HG03135 (cell line): ENCODE data around the gene ACOXL.
"Not testable (repeated sequence)": the region's sequence is repeated elsewhere in the genome, so short reads cannot be mapped to it uniquely, and the experiment has no call there.

Experiments used
- ATAC-seq: cut with Tn5 transposase; IDR thresholded peaks from one replicate; pipeline ENCODE4 v1.9.1; 2021; ENCODE audit warnings: mild to moderate bottlenecking, moderate library complexity; ENCODE audit not compliant: unreplicated experiment

ACOXL gene

DNA sequence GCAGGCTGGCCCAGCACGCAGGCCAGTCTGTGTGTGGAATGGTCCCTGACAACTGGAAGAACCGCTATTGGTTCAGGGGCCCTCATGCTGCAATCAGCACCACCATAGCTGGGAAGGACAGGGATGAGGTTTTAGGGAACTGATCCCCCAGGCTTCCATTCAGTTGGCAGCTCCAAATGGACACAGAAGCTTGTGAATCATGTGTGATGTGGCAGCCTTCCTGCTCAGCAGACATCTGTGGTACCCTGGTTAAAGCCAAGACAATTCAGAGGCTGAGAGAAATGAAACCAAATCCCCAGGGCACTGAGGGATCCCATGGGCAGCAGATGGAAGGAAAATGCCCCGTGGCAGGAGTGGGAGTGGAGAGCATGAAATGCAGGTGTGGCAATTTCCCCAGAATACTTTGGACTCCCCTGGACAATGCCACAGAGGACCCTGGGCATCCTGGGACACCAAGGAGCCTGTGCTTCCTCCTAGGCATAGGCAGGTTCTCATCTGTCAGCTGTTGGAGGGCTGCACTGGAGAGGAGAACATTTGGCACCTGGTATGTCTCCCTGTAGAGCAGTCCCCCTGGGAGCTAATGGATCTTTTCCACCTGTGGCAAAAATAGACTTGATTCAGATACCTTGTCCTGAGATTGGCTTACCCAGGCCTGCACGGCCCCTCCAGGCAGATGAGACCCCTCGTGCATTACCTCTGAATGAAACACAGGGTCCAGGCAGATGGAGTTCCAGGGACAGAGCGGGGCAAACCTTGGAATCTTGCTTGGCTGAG, 226.2 kb downstream of the ACOXL start:
- ATAC-seq: no peak

DNA sequence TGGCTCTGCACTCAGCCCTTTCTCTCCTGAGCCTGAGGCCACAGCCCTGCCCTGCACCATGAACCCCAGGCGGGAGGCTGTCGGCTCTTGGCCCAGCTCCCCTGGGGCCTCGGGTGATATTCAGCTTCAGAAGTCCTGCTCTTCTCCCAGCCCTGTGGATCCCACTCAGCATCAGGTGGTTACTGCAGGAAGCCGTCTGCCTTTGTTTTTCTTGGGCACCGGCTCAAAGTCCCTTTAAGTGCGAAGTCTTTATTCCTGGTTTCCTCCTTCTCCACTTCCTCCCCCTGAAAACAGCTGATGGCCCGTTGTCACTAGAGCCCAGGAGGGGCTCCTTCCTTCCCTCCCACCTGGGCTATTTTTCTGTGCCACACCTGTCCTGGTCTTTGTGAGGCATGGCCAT, 226.8 kb downstream of the ACOXL start:
- ATAC-seq: no peak

DNA sequence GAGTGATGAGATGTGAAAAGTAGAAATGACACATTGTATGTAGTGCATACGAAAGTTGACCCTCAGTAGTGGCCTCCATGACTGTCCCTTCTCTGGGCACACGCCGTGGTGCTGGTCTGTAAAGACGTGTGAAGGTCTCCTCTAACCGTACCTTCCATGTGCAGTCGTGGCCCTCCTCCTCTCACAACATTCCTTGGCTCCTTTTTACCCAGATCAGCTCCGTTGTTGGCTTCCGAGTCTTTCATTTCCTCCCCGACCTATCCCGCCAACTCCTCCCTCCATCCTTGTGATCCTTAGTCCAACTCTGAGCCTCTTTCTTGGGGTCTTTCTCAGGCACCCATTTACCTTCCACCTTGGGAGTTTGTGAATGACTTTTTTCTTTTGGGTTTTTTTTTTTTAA, 227.9 kb downstream of the ACOXL start:
- ATAC-seq: no peak

DNA sequence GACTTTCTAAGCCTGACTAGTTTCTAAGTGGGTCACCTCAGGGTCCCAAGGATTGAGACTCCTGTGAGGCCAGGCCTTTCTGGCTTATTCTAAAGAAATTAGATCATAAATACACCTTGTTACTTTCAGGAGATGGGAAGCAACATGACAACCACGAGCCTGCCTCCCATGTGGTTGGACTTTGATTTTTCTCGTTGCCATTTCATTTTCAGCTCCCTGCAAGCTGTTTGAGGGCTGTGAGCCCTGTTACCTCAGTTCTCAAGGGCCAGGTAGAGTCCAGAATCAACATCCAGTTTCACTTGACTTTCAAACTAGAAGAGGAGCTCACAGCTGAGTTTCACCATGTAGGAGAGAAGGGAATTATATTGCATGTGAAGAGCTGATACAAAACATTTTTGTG, 228.6 kb downstream of the ACOXL start:
- ATAC-seq: no peak

DNA sequence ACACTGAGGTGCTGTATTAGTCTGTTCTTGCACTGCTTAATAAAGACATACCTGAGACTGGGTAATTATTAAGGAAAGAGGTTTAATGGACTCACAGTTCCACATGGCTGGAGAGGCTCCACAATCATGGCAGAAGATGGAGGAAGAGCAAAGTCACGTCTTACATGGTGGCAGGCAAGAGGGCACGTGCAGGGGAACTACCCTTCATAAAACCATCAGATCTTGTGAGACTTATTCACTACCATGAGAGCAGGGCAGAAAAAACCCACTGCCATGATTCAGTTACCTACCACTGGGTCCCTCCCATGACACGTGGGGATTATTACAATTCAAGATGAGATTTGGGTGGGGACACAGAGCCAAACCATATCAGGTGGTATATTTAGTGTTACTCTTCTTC, 229.3 kb downstream of the ACOXL start:
- not testable (repeated sequence) for ATAC-seq

DNA sequence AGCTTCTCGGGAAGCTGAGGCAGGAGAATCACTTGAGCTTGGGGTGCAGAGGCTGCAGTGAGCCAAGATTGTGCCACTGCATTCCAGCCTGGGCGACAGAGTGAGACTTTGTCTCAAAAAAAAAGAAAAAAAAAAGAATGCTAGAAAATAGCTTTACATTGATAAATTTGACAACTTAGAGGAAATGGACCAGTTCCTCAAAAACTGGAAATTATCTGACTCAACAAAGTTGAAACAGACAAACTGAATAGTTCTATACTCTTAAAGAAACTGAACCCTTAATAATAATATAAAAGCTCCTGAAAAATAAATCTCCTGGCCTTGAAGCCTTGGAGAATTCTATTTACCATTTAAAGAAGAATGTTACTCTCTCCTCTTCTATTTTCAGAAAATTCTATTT, 237.3 kb downstream of the ACOXL start:
- no peak for ATAC-seq

DNA sequence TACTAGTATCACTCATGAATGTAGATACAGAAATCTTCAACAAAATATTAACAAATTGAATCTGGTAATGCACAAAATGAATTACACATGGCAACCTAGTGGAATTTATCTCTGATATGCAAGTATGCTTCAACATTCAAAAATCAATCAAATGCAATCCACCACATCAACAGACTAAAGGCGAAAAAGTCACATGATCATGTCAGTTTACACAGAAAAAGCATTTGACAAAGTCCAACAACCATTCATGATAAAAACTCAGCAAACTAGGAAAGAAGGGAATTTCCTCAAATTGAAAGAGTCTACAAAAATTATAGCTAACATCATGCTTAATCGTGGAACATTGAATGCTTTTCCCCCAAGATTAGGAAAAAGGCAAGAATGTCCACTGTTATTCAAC, 237.8 kb downstream of the ACOXL start:
- no peak for ATAC-seq

DNA sequence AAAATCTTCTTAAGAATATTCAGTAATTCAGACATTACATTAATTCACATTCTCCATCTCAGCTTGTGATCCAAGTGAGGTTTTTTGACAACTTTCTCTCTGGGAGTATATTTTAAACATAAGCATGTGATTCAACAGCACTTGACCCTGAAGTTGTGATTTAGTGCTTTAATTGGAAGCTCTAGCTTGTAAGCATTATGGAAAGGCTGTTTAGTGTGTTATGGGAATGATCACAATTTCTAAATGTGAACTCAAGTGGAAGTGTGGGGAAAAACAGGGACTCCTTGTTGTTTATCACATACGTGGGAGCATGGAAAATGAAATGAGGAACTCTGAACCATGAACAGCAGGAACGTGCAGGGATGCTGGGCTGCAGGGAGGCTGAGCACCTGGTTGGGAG, 239.4 kb downstream of the ACOXL start:
- no peak for ATAC-seq

DNA sequence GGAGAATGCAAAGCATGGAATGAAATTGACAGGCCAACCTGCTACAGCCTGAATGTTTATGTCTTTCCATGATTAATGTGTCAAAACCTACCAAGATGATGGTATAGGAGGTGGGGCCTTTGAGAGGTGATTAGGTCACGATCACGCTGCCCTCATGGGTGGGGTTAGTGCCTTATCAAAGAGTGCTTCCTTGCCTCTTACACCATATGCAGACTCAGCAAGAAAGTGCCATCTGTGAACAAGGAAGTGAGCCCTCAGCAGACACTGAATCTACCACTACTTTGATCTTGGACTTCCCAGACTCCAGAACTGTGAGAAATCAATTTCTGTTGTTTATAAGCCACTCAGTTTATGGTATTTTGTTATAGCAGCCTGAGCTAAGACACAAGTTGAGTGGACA, 240.9 kb downstream of the ACOXL start:
- ATAC-seq: no peak

DNA sequence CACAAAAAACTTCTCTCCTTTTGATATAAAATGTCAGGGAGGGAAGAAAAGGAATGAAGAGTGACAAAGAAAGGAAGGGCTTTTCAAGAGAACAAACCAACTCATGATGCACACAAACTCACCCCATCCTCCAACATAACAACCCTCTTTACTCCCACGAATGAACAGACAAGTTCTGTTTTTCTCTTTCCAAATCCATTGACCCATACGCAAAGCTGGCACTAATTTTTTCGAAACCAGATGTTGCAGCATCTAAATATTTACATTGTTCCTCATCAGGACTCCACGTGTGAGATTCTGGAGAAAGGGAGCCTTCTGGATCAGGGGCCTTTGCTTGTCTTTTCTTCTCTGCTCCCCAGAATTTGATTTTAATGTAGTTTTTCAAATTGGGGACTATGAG, 245.0 kb downstream of the ACOXL start:
- no peak for ATAC-seq

DNA sequence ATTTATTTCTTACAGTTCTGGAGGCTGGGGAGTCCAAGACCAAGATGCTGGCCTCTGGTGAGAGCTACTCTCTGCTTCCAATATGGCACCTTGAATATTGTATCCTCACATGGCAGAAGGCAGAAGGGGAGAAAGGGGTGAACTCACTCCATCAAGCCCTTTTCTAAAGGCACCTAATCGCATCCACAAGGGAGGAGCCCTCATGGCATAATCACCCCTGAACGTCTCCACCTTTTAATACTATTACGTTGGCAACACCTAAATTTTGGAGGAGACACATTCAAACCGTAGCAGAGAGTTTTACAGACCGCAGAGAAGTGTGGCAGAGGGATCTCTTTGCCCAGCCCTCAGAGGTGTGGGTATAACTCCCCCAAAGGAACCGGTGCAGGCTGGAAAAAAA, 245.8 kb downstream of the ACOXL start:
- no peak for ATAC-seq

DNA sequence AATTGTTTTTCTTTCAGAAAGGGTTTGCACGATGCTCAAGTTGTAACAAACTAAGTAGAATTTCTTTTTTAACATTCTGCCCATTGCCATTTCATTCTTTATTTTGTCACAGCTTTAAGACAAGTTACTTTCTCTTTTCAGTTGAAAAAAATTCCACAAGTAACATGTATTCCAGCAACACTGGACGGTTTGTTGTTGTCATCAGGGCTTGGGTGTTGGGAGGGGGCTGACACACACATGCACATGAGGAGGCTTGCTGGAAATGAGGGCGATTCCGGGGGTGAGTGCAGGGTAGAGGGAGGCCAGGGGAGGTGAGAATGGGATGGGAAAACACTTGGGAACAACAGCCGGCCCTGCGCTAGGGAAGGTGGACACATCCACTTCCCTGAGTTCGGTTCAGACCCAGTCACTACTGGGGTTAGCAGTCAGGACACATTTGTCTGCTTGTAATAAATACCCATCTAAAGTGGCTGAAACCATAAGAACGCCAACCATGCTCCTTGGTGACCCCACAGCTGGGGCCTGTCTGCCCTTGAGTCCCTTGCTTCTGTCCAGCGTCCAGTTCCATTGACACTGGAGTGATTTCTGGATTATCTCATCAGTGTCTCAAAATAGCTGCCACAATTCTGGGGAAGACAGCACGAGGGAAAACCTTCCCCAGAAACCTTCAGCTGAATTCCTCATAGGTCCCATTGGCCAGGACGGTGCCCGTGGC, 246.5 kb downstream of the ACOXL start:
- ATAC-seq: no peak

DNA sequence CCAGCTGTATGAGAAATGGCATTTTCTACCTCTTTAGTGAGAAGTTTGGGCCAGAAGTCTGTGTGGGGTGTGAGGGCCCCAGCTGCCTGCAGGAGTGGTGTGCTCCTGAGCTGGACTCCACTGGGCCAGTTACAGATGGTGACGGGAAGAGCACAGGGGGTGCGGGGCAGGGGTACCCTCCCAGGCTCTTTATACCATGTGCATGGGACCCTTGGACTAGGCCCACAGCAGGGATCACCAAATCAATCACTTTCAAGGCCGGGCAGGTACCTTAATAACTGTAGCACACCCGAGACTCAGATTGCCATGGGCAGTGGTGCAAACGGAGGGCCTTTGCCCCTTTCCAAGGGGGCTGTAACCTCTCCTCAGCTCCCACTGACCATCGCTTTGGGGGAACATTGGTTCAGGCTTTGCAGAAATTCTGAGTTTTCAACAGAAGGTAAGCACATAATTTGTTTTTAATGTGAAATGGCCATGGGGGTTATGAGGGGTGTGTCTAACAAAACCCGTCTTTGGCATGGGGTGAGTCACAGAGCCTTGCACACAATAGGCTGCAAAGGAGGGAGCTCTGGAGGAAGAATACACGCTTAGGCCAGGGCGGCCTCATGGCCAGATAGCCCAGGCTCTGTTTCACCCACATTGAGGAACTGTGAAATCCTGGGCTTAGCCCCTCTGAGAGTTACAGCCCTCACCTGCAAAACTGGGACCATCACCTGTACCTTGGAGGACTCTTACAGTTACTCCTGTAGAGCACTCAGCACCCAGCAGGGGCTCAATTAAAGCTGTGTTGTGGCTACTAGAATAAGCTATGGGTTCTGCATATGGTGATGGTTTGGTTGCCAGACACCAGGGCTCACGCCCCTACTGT, 247.3 kb downstream of the ACOXL start:
- no peak for ATAC-seq

DNA sequence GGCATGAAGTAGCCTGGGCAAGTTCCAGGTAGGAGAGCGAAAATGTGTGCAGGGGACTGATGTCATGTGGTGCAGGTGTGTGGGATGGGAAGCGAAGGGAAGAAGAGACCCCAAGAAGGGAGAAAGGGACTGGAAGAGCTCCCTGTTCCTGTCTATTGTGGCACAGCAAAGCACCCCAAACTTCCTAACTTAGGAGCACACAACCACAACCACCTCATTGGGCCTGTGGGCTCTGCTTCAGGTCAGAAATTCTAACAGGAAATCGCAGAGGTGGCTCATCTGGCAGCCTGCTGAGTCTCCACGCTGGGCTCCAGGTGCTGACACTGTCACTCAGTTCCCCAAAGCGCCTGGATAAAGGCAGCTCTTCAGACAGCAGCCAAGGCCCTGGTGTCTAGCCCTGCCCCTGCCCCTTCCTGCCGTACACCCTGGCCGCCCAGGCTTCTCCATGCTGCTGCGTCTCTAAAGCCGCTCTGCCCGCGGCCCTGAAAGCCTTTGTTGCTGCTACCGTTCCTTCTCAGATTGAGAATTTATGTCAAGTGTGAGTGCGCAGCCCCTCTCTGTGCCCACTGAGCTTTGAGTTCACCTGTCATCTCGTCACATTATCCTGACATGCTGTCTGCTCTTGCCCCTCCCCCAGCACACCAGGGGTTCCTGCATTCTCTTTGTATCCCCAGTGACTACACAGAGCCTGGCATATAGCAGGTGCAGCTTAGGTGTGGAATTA, 248.1 kb downstream of the ACOXL start:
- ATAC-seq: no peak

DNA sequence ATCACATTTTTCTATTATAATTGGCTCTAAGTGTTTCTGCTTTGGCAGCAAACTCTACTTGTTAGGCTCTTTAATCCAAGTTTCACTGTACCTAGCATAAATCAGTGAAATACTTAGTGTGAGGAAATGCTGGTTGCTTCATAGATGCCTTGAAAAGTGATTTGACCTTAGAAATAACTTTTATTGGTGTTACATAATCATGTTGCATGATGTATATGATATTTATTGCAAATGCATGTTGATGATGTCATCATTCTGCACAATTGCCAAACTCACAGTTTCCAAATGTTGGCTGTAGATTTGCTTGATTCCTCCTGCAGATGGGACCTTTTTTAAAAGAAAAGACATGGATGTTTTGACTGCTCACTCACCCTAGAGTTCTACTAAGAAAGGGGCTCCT, 250.8 kb downstream of the ACOXL start:
- ATAC-seq: no peak

DNA sequence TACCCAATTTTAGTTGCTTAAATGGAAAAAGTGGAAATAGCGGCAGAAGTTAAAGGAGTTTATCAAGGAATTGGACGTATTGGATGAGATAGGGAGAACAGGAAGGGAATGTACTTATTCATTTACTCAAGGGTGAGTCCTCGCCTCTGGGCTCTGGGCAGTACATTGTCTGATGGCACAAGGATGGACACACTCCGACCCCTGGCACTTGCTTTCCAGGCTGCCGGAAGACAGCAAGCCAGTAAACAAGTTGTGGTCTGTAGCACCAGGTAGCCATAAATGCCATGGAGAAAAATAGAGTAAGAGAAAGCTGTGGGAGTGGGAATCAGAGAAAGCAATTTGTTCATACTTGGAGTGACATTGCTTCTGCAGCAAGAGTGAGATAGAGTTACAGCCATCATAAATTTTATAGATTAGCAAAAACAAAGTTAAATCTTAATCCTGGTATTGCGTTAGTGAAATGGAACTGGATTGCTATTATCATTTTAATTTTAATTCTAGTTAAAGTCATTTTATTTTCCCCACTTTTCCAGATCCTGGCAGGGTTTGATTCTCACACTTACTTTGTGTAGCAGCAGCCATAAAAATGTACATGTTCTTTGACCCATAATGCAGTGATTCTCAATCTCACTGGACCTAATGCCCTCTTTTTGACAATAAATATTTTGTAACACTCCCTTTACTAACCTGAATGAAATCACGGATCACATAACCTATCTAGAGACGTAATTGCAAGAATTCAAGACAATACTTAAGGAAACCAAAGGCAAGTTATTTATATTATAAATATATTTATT, 252.5 kb downstream of the ACOXL start:
- ATAC-seq: no peak

DNA sequence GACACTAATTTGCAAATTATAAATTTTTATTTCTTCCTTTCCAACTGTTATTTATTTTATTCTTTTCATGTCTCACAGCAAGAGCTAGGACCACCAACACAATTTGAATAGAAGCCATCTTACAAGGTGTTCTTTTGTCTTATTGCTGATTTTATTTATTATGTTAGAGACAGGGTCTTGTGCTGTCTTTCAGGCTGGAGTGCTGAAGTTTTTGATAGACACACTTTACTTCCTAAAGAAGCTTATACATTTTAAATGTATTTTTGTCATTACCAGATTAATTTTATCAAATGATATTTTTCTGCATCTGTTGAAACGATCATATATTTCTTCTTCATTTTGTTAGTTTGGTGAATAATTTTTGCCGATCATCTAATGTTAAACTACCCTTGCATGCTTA, 258.1 kb downstream of the ACOXL start:
- ATAC-seq: no peak

DNA sequence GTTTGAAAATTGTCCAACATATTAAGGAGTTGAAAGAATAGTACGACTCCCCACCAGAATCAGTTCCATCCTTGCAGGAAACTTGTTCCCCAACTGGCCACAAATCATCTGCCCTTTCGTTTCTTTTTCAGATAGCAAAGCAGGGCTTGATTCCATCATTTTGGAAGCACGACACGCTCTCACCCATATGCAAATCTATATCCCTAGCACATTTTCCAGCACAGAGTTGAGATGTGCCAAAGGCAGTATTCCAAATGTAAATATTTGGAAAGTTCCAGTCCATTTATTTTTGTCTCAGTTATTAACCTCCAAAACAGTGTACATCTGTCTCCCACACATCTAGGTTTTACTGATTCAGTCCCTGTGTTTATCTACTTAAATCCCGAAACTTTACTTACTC, 259.5 kb downstream of the ACOXL start:
- no peak for ATAC-seq

DNA sequence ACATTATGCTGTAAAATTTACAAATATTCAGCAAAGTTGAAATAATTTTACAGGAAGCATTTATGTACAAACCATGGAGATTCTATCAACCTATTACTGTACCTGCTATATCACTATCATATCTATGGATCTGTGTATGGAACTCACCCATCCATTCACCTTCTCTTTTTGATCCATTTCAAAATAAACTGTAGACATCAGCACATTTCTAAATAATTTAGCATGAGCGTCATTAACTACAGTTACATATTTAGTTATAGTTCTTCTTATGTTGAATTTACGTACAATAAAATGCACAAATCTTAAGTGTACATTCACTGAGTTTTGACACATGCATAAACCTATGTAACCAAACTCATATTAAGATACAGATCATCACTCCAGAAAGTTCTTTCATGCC, 260.5 kb downstream of the ACOXL start:
- no peak for ATAC-seq

DNA sequence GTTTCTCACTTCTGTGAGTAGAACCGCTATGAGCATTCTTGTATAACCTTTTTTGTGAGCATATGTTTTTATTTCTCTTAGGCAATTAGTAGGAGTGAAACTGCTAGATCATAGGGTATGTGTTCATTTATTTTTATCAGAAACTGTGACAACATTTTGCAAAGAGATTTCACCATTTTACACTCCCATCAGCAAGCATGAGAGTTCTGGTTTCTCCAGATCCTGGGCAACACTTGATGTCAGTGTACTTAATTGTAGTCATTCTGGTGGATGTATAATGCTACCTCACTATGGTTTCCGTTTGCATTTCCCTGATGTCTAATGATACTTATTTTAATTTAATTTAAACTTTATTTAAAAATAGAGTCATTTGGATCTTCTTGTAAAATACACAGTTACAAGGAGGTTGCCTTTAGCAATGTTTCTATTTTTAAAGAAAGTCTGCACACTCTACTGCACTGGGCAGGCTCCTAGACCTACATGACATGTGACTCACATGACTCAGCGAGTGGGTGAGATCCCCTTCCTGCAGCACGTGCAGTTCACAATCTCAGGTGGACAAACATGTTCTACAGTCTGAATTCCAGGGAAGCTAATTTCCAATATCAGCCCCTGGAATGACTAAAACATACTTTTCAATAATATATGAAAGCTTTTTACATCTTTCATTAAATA, 261.3 kb downstream of the ACOXL start:
- no peak for ATAC-seq
